PC-9 (cell line): ENCODE data around the gene NFKBIE. TPM values are rescaled to one million over a fixed set of nuclear protein-coding genes. Genes with fewer than 3 reads are reported as not detected.

Source experiments
- BruUV-seq: library from RNA; stranded (reverse); fragments of 400-500 nt; replicated peaks from 2 replicates; lab custom pipeline; 2021; lab: Mats Ljungman, UMichigan
- CTCF ChIA-PET: fragments of 300-600 bp; sonication (Branson Sonifier 250); formaldehyde crosslinking; loops from one replicate; lab custom pipeline; 2022; ENCODE audit warnings: antibody characterized with exemption; lab: Charles Lee
- POLR2A ChIA-PET: fragments of 300-600 bp; sonication (Branson Sonifier 250); formaldehyde crosslinking; loops from one replicate; lab custom pipeline; 2022; ENCODE audit warnings: antibody characterized with exemption; ENCODE audit not compliant: unreplicated experiment; lab: Charles Lee
- DNase-seq, 2 experiments: peaks; one replicate each; pipeline versions ENCODE4 v3.0.0 to v3.0.0-alpha.2; 2015 to 2022; ENCODE audit warnings: mixed read lengths in 1 of 2
- H2AFZ ChIP-seq: fragments of 200-600 bp; sonication (generic); 2 replicates; pipeline ENCODE4 v1.8.1; 2017; ENCODE audit warnings: antibody characterized with exemption
- H3F3A ChIP-seq: fragments of 200-600 bp; sonication (generic); 2 replicates; pipeline ENCODE4 v1.8.1; 2017; ENCODE audit warnings: antibody characterized with exemption, mild to moderate bottlenecking, low read depth; ENCODE audit not compliant: insufficient read depth
- H3K27ac ChIP-seq: fragments of 200-600 bp; sonication (generic); 2 replicates; pipeline ENCODE4 v1.6.1; 2016; ENCODE audit warnings: mixed run types
- H3K27me3 ChIP-seq: fragments of 200-600 bp; sonication (generic); 2 replicates; pipeline ENCODE4 v1.6.1; 2016; ENCODE audit warnings: low read depth, mixed run types; ENCODE audit not compliant: insufficient read depth
- H3K36me3 ChIP-seq: fragments of 200-600 bp; sonication (generic); 2 replicates; pipeline ENCODE4 v1.6.1; 2016; ENCODE audit warnings: low read depth, mixed run types
- H3K4me1 ChIP-seq: fragments of 200-600 bp; sonication (generic); replicated peaks from 2 replicates; pipeline ENCODE4 v1.6.1; 2016; ENCODE audit warnings: mixed run types; ENCODE audit not compliant: insufficient read depth
- H3K4me2 ChIP-seq: fragments of 200-600 bp; sonication (generic); 2 replicates; pipeline ENCODE4 v1.6.1; 2017; ENCODE audit warnings: mixed run types
- H3K4me3 ChIP-seq: fragments of 200-600 bp; sonication (generic); 2 replicates; pipeline ENCODE4 v1.6.1; 2016; ENCODE audit warnings: mixed run types
- H3K79me2 ChIP-seq: fragments of 200-600 bp; sonication (generic); 2 replicates; pipeline ENCODE4 v1.6.1; 2017; ENCODE audit warnings: low read depth, mixed run types
- H3K9me2 ChIP-seq: fragments of 200-600 bp; sonication (generic); 2 replicates; pipeline ENCODE4 v1.8.1; 2017; ENCODE audit warnings: mild to moderate bottlenecking; ENCODE audit not compliant: insufficient read depth
- H3K9me3 ChIP-seq: fragments of 200-600 bp; sonication (generic); 2 replicates; pipeline ENCODE4 v1.8.1; 2016; ENCODE audit warnings: low read depth; ENCODE audit not compliant: insufficient read depth
- H4K20me1 ChIP-seq: fragments of 200-600 bp; sonication (generic); 2 replicates; pipeline ENCODE4 v1.8.1; 2017; ENCODE audit not compliant: insufficient read depth
- CTCF ChIP-seq: fragments of 200-600 bp; sonication (generic); conservative IDR thresholded peaks from 2 replicates; pipeline ENCODE4 v1.6.1; 2017; ENCODE audit warnings: mixed run types, antibody characterized with exemption, mild to moderate bottlenecking, moderate library complexity
- EZH2 ChIP-seq: fragments of 200-600 bp; sonication (generic); IDR thresholded peaks from 2 replicates; pipeline ENCODE4 v1.8.0; 2017; ENCODE audit warnings: antibody characterized with exemption, low read depth
- intact Hi-C: fragments of 100-400 bp; cut with micrococcal nuclease; formaldehyde crosslinking; loops from one replicate; pipeline ENCODE4 v1.10.0; 2022; ENCODE audit not compliant: unreplicated experiment
- total RNA-seq: library from RNA; stranded (reverse); gene quantifications from 2 replicates; pipeline ENCODE4 v1.2.3, GENCODE V29; 2021

NFKBIE gene
- total RNA-seq, 1 experiment from 2014 or later, result 7.6 TPM

GRCh38 chr6:44256775-44257024 is 8.7 kb downstream of the NFKBIE start:
- no peaks in the 10 kb centered on the region for H3K9me2 ChIP-seq
- intact Hi-C loops, result loop anchor here (2.0 kb wide), 1 partner anchor 84 kb away; no protein-coding TSS in a partner anchor
- peak overlapping the region; percentile 98 for H3K4me2 ChIP-seq
- peaks cover 43% of the 10 kb centered on the region for H3K79me2 ChIP-seq
- DNase-seq, result no peak
- H3K4me1 ChIP-seq, result peaks cover 18% of the 10 kb centered on the region; the same call in 1 of the 2 replicates
- H3K36me3 ChIP-seq, result peaks cover 28% of the 10 kb centered on the region
- peak overlapping the region; percentile 78; the same call in 1 of the 2 replicates for H2AFZ ChIP-seq
- peak overlapping the region; percentile 78 for H3K4me3 ChIP-seq
- H3K27ac ChIP-seq, result peak overlapping the region; percentile 36; the same call in 1 of the 2 replicates
- H4K20me1 ChIP-seq, result peaks cover 50% of the 10 kb centered on the region
- no peak for TF ChIP-seq CTCF
- TF ChIP-seq EZH2, result no peak
- peaks cover 60% of the 10 kb centered on the region for H3F3A ChIP-seq
- no TSS peak for BruUV-seq
- H3K27me3 ChIP-seq, result no peaks in the 10 kb centered on the region
- ChIA-PET CTCF (interaction anchor here (0.6 to 1.0 kb wide), 5 partner anchors 19 to 129 kb away, joined by 3 to 14 read pairs (median 4); partner anchors contain the start of gene TMEM63B), POLR2A (interaction anchor here (0.5 to 1.0 kb wide), 7 partner anchors 10 to 1324 kb away, joined by 3 to 17 read pairs (median 6); partner anchors contain the start of genes HSP90AB1, MRPL14 and TMEM63B)
- H3K9me3 ChIP-seq, result no peaks in the 10 kb centered on the region

GRCh38 chr6:44255871-44256774 is 9.2 kb downstream of the NFKBIE start:
- H2AFZ ChIP-seq, result no peak overlapping the region
- intact Hi-C loops, result loop anchor here (2.0 kb wide), 1 partner anchor 83 kb away; no protein-coding TSS in a partner anchor
- BruUV-seq, result TSS peak; percentile 27

More at GRCh38 chr6:44255871-44256774, 9.2 kb downstream of the NFKBIE start:
- POLR2A ChIA-PET, result interaction anchor here (0.5 to 1.0 kb wide), 6 partner anchors 9 to 487 kb away, joined by 3 to 17 read pairs (median 6); partner anchors contain the start of gene HSP90AB1
- Histone ChIP-seq H3K9me3 (no peaks in the 10 kb centered on the region), H3K36me3 (peaks cover 33% of the 10 kb centered on the region), H3K27me3 (no peaks in the 10 kb centered on the region), H3K9me2 (no peaks in the 10 kb centered on the region), H3K4me1 (peaks cover 24% of the 10 kb centered on the region; the same call in 1 of the 2 replicates), H3K4me3 (peak overlapping the region; percentile 78), H3K79me2 (peaks cover 49% of the 10 kb centered on the region), H3K4me2 (peak overlapping the region; percentile 98), H3F3A (peaks cover 66% of the 10 kb centered on the region), H4K20me1 (peaks cover 55% of the 10 kb centered on the region), H3K27ac (peak overlapping the region; percentile 36)
- peak; percentile 16 to 40 for DNase-seq
- no peak for TF ChIP-seq EZH2
- TF ChIP-seq CTCF, result no peak
- CTCF ChIA-PET, result interaction anchor here (0.6 to 1.0 kb wide), 5 partner anchors 19 to 129 kb away, joined by 3 to 14 read pairs (median 4); partner anchors contain the start of gene TMEM63B
